Parathyroid adenoma (tissue), 2 donors: ENCODE measurements around the gene CKAP2L.

ENCODE experiments used
- H2AFZ ChIP-seq: fragments of 300-600 bp; sonication (generic); one replicate; pipeline ENCODE4 v1.7.0; 2017; ENCODE audit warnings: antibody characterized with exemption, mild to moderate bottlenecking
- H3K27ac ChIP-seq: fragments of 300-600 bp; sonication (generic); one replicate; pipeline ENCODE4 v1.7.0; 2017
- H3K27me3 ChIP-seq: fragments of 300-600 bp; sonication (generic); one replicate; pipeline ENCODE4 v1.7.0; 2017; ENCODE audit warnings: low read length; ENCODE audit not compliant: control insufficient read depth, insufficient read depth
- H3K36me3 ChIP-seq: fragments of 300-600 bp; sonication (generic); one replicate; pipeline ENCODE4 v1.7.0; 2017; ENCODE audit warnings: low read length; ENCODE audit not compliant: control insufficient read depth, insufficient read depth
- H3K4me1 ChIP-seq: fragments of 300-600 bp; sonication (generic); one replicate; pipeline ENCODE4 v1.7.0; 2017; ENCODE audit warnings: control low read depth
- H3K4me2 ChIP-seq: fragments of 300-600 bp; sonication (generic); one replicate; pipeline ENCODE4 v1.7.0; 2017; ENCODE audit warnings: low read length
- H3K4me3 ChIP-seq: fragments of 300-600 bp; sonication (generic); one replicate; pipeline ENCODE4 v1.7.0; 2017; ENCODE audit warnings: low read depth, low read length
- H3K79me2 ChIP-seq: fragments of 300-600 bp; sonication (generic); one replicate; pipeline ENCODE4 v1.7.0; 2017; ENCODE audit warnings: control low read depth
- H3K9ac ChIP-seq: fragments of 300-600 bp; sonication (generic); one replicate; pipeline ENCODE4 v1.7.0; 2017; ENCODE audit warnings: mild to moderate bottlenecking
- H3K9me3 ChIP-seq: fragments of 300-600 bp; sonication (generic); one replicate; pipeline ENCODE4 v1.7.0; 2017; ENCODE audit warnings: low read length; ENCODE audit not compliant: control insufficient read depth
- TF ChIP-seq, protein P1 (sequence below): fragments of 300-600 bp; sonication (generic); IDR thresholded peaks from one replicate; pipeline ENCODE4 v1.7.0; 2017; ENCODE audit warnings: antibody characterized with exemption, mild to moderate bottlenecking
- donor health status: primary hyperparathyroidism.

Gene CKAP2L

DNA sequence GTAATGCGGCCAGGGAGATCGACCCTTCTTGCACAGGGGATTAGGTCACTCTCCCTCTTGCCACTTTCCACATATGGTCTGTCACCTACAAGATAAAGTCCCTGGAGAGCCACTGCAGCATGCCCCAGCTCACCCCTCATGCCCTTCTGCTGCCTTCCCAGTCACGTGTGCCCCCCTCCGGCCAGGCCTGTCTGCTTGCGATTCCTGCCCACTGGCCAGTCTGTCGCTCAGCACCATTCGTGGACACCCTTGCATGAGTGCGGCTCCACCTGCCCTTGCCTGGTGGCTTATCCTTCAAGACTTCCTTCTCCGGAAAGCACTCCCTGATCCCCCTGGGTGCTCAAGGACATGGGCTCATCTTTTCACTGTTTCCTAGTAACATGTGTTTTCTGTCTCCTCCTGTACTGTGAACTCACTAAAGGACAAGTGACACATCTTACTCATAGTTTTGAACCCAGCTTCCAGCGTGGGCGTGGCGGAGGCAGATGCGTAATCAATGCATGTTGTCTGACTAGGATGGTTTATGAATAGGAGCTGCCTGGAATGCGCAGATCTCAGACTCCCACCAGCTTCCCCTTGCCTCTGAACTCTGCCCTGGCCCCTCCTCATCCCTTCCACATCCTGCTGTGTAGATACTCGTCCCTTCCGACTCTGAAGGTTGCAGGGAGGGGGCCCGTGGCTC is 51.4 kb downstream of the CKAP2L start:
- H3K4me1 ChIP-seq, result no peaks in the 10 kb centered on the region
- H3K27ac ChIP-seq, result no peak overlapping the region
- H3K9me3 ChIP-seq, result no peaks in the 10 kb centered on the region
- H3K4me2 ChIP-seq, result no peak overlapping the region
- no peak overlapping the region for H3K4me3 ChIP-seq
- H2AFZ ChIP-seq, result no peak overlapping the region
- no peaks in the 10 kb centered on the region for H3K27me3 ChIP-seq
- TF ChIP-seq, protein P1, sequence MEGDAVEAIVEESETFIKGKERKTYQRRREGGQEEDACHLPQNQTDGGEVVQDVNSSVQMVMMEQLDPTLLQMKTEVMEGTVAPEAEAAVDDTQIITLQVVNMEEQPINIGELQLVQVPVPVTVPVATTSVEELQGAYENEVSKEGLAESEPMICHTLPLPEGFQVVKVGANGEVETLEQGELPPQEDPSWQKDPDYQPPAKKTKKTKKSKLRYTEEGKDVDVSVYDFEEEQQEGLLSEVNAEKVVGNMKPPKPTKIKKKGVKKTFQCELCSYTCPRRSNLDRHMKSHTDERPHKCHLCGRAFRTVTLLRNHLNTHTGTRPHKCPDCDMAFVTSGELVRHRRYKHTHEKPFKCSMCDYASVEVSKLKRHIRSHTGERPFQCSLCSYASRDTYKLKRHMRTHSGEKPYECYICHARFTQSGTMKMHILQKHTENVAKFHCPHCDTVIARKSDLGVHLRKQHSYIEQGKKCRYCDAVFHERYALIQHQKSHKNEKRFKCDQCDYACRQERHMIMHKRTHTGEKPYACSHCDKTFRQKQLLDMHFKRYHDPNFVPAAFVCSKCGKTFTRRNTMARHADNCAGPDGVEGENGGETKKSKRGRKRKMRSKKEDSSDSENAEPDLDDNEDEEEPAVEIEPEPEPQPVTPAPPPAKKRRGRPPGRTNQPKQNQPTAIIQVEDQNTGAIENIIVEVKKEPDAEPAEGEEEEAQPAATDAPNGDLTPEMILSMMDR, result no peak
- H3K79me2 ChIP-seq, result no peaks in the 10 kb centered on the region
- H3K36me3 ChIP-seq, result no peaks in the 10 kb centered on the region
- H3K9ac ChIP-seq, result no peak overlapping the region

DNA sequence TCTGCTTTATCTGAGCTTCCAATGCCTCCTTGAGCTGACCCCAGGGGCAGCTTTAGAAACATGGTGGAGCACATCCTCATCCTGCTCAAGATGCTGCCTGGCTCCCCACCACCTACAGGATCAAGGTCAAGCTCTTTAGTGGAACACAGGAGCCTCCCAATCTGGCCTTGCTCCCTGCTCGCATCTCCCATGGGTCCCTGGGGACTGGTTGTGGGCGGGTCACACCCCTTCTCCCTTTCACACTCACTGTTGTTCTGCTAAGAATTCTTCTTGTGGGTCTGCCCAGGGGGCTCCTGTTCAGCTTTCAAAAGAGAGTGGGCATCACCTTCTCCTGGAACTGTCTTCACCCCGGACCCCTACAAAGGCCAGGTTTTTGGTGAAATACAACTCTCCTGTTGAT is 51.9 kb downstream of the CKAP2L start:
- TF ChIP-seq, protein P1, result no peak
- H3K27ac ChIP-seq, result no peak overlapping the region
- no peaks in the 10 kb centered on the region for H3K79me2 ChIP-seq
- H3K9me3 ChIP-seq, result no peaks in the 10 kb centered on the region
- no peak overlapping the region for H2AFZ ChIP-seq
- no peaks in the 10 kb centered on the region for H3K36me3 ChIP-seq
- H3K4me3 ChIP-seq, result no peak overlapping the region
- no peak overlapping the region for H3K9ac ChIP-seq
- no peaks in the 10 kb centered on the region for H3K27me3 ChIP-seq
- H3K4me2 ChIP-seq, result no peak overlapping the region
- no peaks in the 10 kb centered on the region for H3K4me1 ChIP-seq

DNA sequence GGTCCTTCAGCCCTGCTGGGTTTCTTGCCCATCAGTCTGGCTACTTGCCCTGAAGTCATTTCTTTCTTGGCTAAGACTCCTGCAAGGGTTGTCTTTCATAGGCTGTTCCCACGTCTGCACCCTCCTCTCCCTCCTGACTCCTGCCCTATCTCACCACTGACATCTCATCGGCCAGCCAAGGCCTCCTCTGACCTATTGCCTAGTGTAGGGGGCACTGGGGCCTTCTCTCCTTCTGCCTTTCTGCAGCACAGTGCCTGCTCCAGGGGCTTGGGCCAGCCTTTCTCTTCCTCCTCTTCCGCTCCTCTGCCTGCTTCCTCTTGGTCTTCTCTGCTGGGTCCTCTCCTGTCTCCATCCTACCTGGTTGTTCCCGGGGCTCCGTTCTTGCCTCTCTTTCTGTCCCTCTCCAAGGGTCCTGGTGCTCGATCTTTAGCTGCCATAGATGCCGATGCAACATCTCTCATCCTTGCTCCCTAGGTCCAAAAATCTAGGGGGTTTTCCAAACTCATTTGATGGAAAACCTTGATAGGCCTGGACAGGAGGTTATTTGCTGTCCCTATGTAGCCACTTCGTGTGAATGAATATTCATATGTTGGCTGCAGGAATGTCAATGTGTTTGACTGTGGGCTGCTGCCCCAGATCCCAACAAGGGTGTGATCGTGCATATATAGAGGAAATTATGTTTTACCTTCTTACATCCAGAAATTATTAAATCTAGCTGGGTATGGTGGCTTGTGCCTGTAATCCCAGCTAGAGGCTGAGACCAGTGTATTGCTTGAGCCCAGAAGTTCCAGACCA is 53.3 kb downstream of the CKAP2L start:
- no peaks in the 10 kb centered on the region for H3K79me2 ChIP-seq
- no peak overlapping the region for H3K4me2 ChIP-seq
- TF ChIP-seq, protein P1, result no peak
- no peak overlapping the region for H3K4me3 ChIP-seq
- H3K27me3 ChIP-seq, result no peaks in the 10 kb centered on the region
- H2AFZ ChIP-seq, result no peak overlapping the region
- H3K27ac ChIP-seq, result no peak overlapping the region
- H3K4me1 ChIP-seq, result no peaks in the 10 kb centered on the region
- H3K36me3 ChIP-seq, result no peaks in the 10 kb centered on the region
- H3K9me3 ChIP-seq, result no peaks in the 10 kb centered on the region
- no peak overlapping the region for H3K9ac ChIP-seq

DNA sequence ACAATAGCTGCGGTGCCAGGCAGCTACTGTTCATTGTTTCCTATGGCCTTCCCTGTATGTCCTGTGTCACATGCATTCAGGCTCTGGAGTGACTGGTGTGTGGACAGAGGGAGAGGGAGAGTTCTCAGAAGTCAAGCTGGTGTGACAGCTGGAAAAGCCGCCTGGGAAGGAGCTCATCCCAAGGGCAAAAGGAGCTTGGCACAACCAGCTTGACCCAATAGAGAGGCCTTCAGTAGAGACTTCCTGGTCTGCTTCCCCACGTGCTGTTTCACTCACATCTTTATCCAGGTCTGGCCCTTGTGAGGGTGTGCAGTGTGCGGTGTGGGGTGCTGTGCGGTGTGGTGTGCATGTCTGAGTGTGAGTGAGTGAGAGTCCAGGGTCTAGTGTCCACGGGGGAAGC is 54.7 kb downstream of the CKAP2L start:
- no peak overlapping the region for H3K4me2 ChIP-seq
- no peaks in the 10 kb centered on the region for H3K27me3 ChIP-seq
- no peaks in the 10 kb centered on the region for H3K36me3 ChIP-seq
- H3K79me2 ChIP-seq, result no peaks in the 10 kb centered on the region
- no peak overlapping the region for H3K27ac ChIP-seq
- H3K9ac ChIP-seq, result no peak overlapping the region
- no peak overlapping the region for H3K4me3 ChIP-seq
- no peaks in the 10 kb centered on the region for H3K4me1 ChIP-seq
- H2AFZ ChIP-seq, result no peak overlapping the region
- no peaks in the 10 kb centered on the region for H3K9me3 ChIP-seq
- TF ChIP-seq, protein P1, result no peak
